ENCODE measurements around the gene TRAM2.
A peak's percentile ranks its signal among the peaks of the same experiment; 100 is the strongest.

TRAM2 gene

DNA sequence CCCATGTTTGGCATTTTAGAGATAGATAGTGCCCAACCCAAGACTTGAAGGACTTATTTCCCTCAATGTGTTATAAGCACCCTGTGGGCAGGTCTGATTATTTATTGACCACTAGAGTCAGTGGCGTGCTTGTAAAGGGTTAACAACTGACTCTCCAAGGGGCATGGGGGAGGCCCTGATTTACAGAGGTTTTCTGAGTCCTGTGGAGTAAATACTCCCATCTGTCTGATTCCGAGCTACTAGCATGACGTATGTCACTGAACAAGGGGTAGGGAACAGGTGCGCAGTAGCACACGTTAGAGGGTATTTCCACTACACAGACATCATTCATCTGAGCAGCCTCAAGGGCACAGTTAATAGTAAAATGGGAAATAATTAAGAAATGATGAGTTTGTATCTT, 17.4 kb upstream of the TRAM2 start:
- no peaks in the 10 kb centered on the region for H3K27me3 ChIP-seq
- TF ChIP-seq, protein P1, sequence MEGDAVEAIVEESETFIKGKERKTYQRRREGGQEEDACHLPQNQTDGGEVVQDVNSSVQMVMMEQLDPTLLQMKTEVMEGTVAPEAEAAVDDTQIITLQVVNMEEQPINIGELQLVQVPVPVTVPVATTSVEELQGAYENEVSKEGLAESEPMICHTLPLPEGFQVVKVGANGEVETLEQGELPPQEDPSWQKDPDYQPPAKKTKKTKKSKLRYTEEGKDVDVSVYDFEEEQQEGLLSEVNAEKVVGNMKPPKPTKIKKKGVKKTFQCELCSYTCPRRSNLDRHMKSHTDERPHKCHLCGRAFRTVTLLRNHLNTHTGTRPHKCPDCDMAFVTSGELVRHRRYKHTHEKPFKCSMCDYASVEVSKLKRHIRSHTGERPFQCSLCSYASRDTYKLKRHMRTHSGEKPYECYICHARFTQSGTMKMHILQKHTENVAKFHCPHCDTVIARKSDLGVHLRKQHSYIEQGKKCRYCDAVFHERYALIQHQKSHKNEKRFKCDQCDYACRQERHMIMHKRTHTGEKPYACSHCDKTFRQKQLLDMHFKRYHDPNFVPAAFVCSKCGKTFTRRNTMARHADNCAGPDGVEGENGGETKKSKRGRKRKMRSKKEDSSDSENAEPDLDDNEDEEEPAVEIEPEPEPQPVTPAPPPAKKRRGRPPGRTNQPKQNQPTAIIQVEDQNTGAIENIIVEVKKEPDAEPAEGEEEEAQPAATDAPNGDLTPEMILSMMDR (IDR thresholded peaks at IDR 0.05) = no peak
- no peak overlapping the region for H3K4me3 ChIP-seq
- H3K27ac ChIP-seq = peak overlapping the region; percentile 80 to 85
- no peaks in the 10 kb centered on the region for H3K9me3 ChIP-seq
- DNase-seq = no peak
- peaks cover 0 to 56% (median 37%) of the 10 kb centered on the region in 4 donors for H3K4me1 ChIP-seq
- intact Hi-C loops (cut with DNase I; ENCODE audit: low total_unique reads) = loop anchor here (10.0 kb wide), 1 partner anchor 309 kb away; the partner anchor contains the start of gene MCM3
- H3K36me3 ChIP-seq = no peaks in the 10 kb centered on the region

DNA sequence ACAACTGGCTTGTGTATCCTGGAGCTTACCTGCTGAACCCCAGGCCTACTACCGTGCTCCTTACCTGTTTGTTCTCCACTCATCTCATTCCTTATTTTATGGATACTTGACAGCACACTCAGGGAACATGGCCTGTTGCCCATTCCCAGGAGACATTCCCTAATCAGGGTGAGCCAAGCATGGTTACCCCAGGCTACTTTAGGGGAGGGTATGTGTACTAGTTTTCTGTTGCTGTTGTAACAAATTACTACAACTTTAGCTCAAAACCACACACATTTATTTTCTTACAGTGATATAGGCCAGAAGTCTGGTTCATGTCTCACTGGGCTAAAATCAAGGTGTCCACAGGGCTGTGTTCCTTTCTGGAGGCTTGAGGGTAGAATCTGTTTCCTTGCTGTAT, 15.0 kb upstream of the TRAM2 start:
- TF ChIP-seq, protein P1 (IDR thresholded peaks at IDR 0.05) = no peak
- no peak for DNase-seq
- H3K4me1 ChIP-seq = peaks cover 0 to 35% (median 26%) of the 10 kb centered on the region in 4 donors
- H3K4me3 ChIP-seq = no peak overlapping the region
- no peaks in the 10 kb centered on the region for H3K9me3 ChIP-seq
- no peak overlapping the region for H3K27ac ChIP-seq
- intact Hi-C loops (cut with DNase I; ENCODE audit: low total_unique reads) = loop anchor here (10.0 kb wide), 1 partner anchor 307 kb away; the partner anchor contains the start of gene MCM3
- no peaks in the 10 kb centered on the region for H3K27me3 ChIP-seq
- H3K36me3 ChIP-seq = no peaks in the 10 kb centered on the region

GRCh38 chr6:52590152-52590891, 13.5 kb upstream of the TRAM2 start:
- H3K9me3 ChIP-seq = no peaks in the 10 kb centered on the region
- intact Hi-C loops (cut with DNase I; ENCODE audit: low total_unique reads) = loop anchor here (10.0 kb wide), 1 partner anchor 306 kb away; the partner anchor contains the start of gene MCM3
- H3K4me1 ChIP-seq = peaks cover 0 to 20% (median 13%) of the 10 kb centered on the region in 4 donors
- TF ChIP-seq, protein P1 (IDR thresholded peaks at IDR 0.05) = no peak
- no peak overlapping the region for H3K4me3 ChIP-seq
- H3K27me3 ChIP-seq = no peaks in the 10 kb centered on the region
- H3K36me3 ChIP-seq = no peaks in the 10 kb centered on the region
- DNase-seq = no peak
- no peak overlapping the region for H3K27ac ChIP-seq

- DNase-seq = no peak
- H3K27ac ChIP-seq = no peak overlapping the region
- no peaks in the 10 kb centered on the region for H3K27me3 ChIP-seq
- intact Hi-C loops (cut with DNase I; ENCODE audit: low total_unique reads) = no loop called here
- H3K9me3 ChIP-seq = no peaks in the 10 kb centered on the region
- TF ChIP-seq, protein P1 (IDR thresholded peaks at IDR 0.05) = no peak
- H3K4me3 ChIP-seq = no peak overlapping the region
- H3K36me3 ChIP-seq = no peaks in the 10 kb centered on the region
- peaks cover 0 to 7% (median 3%) of the 10 kb centered on the region in 4 donors for H3K4me1 ChIP-seq
Measured at GRCh38 chr6:52588710-52589091, 11.8 kb upstream of the TRAM2 start.

- peaks cover 0 to 7% (median 3%) of the 10 kb centered on the region in 4 donors for H3K4me1 ChIP-seq
- no peak overlapping the region for H3K27ac ChIP-seq
- no peak for DNase-seq
- H3K4me3 ChIP-seq = no peak overlapping the region
- intact Hi-C loops (cut with DNase I; ENCODE audit: low total_unique reads) = no loop called here
- H3K9me3 ChIP-seq = no peaks in the 10 kb centered on the region
- peaks cover 0 to 1% (median 0%) of the 10 kb centered on the region in 3 donors for H3K36me3 ChIP-seq
- TF ChIP-seq, protein P1 (IDR thresholded peaks at IDR 0.05) = no peak
- H3K27me3 ChIP-seq = no peaks in the 10 kb centered on the region
Measured at GRCh38 chr6:52588087-52588709, 11.3 kb upstream of the TRAM2 start.

Measured in tibial artery (tissue), 4 donors.